Neural cell (in vitro differentiated cells): ENCODE measurements around the gene KDM4C. TPM values are rescaled to one million over a fixed set of nuclear protein-coding genes. Genes with fewer than 3 reads are reported as not detected.

Experiments used
- H2AFZ ChIP-seq: fragments of 200-600, 300-800 bp; sonication (generic), shearing (Covaris generic); 2 replicates; pipeline ENCODE4 v1.6.0; 2014; ENCODE audit warnings: low read depth, mild to moderate bottlenecking, antibody characterized with exemption, low read length, moderate library complexity
- H3F3A ChIP-seq: fragments of 200-600 bp; shearing (Covaris generic); 2 replicates; pipeline ENCODE4 v1.6.1; 2016; ENCODE audit warnings: mild to moderate bottlenecking, moderate library complexity, mixed read lengths, antibody characterized with exemption, low read length; ENCODE audit not compliant: insufficient read depth, poor library complexity, severe bottlenecking
- H3K27ac ChIP-seq: fragments of 200-600, 300-800 bp; sonication (generic), shearing (Covaris generic); 2 replicates; pipeline ENCODE4 v1.5.1; 2014; ENCODE audit warnings: mild to moderate bottlenecking, low read length, moderate library complexity
- H3K27me3 ChIP-seq: fragments of 300-800, 200-600 bp; sonication (generic), shearing (Covaris generic); 2 replicates; pipeline ENCODE4 v1.6.0; 2014; ENCODE audit warnings: mild to moderate bottlenecking, low read depth, low read length, moderate library complexity; ENCODE audit not compliant: insufficient read depth
- H3K36me3 ChIP-seq: fragments of 300-800, 200-600 bp; sonication (generic), shearing (Covaris generic); 2 replicates; pipeline ENCODE4 v1.5.1; 2014; ENCODE audit warnings: mild to moderate bottlenecking, antibody characterized with exemption, low read length, moderate library complexity; ENCODE audit not compliant: insufficient read depth
- H3K4me2 ChIP-seq: fragments of 300-800, 200-600 bp; sonication (generic), shearing (Covaris generic); 2 replicates; pipeline ENCODE4 v1.6.0; 2014; ENCODE audit warnings: mild to moderate bottlenecking, low read length
- H3K4me3 ChIP-seq: fragments of 300-800, 200-600 bp; sonication (generic), shearing (Covaris generic); 2 replicates; pipeline ENCODE4 v1.5.1; 2014; ENCODE audit warnings: mild to moderate bottlenecking, low read length, moderate library complexity
- H3K79me2 ChIP-seq: fragments of 200-600 bp; shearing (Covaris generic); replicated peaks from 2 replicates; pipeline ENCODE4 v1.6.0; 2014; ENCODE audit warnings: mild to moderate bottlenecking, low read length, moderate library complexity; ENCODE audit not compliant: insufficient read depth
- H3K9ac ChIP-seq: fragments of 300-800, 200-600 bp; sonication (generic), shearing (Covaris generic); 2 replicates; pipeline ENCODE4 v1.6.1; 2016; ENCODE audit warnings: mild to moderate bottlenecking, low read length, mixed read lengths
- H3K9me2 ChIP-seq: fragments of 200-600 bp; shearing (Covaris generic); 2 replicates; pipeline ENCODE4 v1.6.1; 2016; ENCODE audit warnings: mild to moderate bottlenecking, low read length, mixed read lengths; ENCODE audit not compliant: insufficient read depth
- H3K9me3 ChIP-seq: fragments of 200-600, 300-800 bp; sonication (generic), shearing (Covaris generic); 2 replicates; pipeline ENCODE4 v1.6.1; 2016; ENCODE audit warnings: mild to moderate bottlenecking, mixed run types, low read length, moderate library complexity, mixed read lengths
- H4K20me1 ChIP-seq: fragments of 200-600 bp; shearing (Covaris generic); 2 replicates; pipeline ENCODE4 v1.6.1; 2016; ENCODE audit warnings: mild to moderate bottlenecking, mixed run types; ENCODE audit not compliant: insufficient read depth
- CTCF ChIP-seq: fragments of 450-650 bp; IDR thresholded peaks from 2 replicates; pipeline ENCODE4 v1.5.1; 2014; ENCODE audit warnings: antibody characterized with exemption, mild to moderate bottlenecking, moderate library complexity; ENCODE audit not compliant: poor library complexity, severe bottlenecking
- EP300 ChIP-seq: fragments of 450-650 bp; conservative IDR thresholded peaks from 2 replicates; pipeline ENCODE4 v1.6.1; 2014; ENCODE audit warnings: antibody characterized with exemption, mild to moderate bottlenecking, moderate library complexity; ENCODE audit not compliant: poor library complexity, severe bottlenecking
- EZH2 ChIP-seq: fragments of 200-600, 300-800 bp; shearing (Covaris generic), sonication (generic); IDR thresholded peaks from 2 replicates; pipeline ENCODE4 v1.6.1; 2014; ENCODE audit warnings: antibody characterized with exemption, low read length, borderline replicate concordance, mild to moderate bottlenecking; ENCODE audit not compliant: insufficient read depth, poor library complexity, severe bottlenecking
- MXI1 ChIP-seq: fragments of 450-650 bp; conservative IDR thresholded peaks from 2 replicates; pipeline ENCODE4 v1.6.1; 2014; ENCODE audit warnings: antibody characterized with exemption, mild to moderate bottlenecking; ENCODE audit not compliant: poor library complexity, severe bottlenecking
- POLR2AphosphoS5 ChIP-seq: IDR thresholded peaks from 2 replicates; pipeline ENCODE4 v1.6.1; 2012
- RAD21 ChIP-seq: fragments of 450-650 bp; conservative IDR thresholded peaks from 2 replicates; pipeline ENCODE4 v1.6.1; 2014; ENCODE audit warnings: antibody characterized with exemption, mild to moderate bottlenecking, moderate library complexity
- REST ChIP-seq: IDR thresholded peaks from 2 replicates; pipeline ENCODE4 v1.6.1; 2012; ENCODE audit warnings: borderline replicate concordance
- SMC3 ChIP-seq: fragments of 450-650 bp; conservative IDR thresholded peaks from 2 replicates; pipeline ENCODE4 v1.6.1; 2014; ENCODE audit warnings: antibody characterized with exemption, mild to moderate bottlenecking, moderate library complexity; ENCODE audit not compliant: poor library complexity
- TAF1 ChIP-seq: IDR thresholded peaks from 2 replicates; pipeline ENCODE4 v1.6.1; 2012; ENCODE audit warnings: low read depth
- polyA plus RNA-seq: library from polyadenylated mRNA; depleted of rRNA; stranded (reverse); fragments of >200 nt; gene quantifications from 2 replicates; pipeline ENCODE4 v1.2.3, GENCODE V29; 2014

The KDM4C gene
- polyA plus RNA-seq, 1 donor from 2014 or later, result 21.1 TPM

GRCh38 chr9:6941501-6941900, 183.7 kb downstream of the KDM4C start:
- H3K9me2 ChIP-seq, result no peaks in the 10 kb centered on the region
- no peaks in the 10 kb centered on the region for H3K27me3 ChIP-seq
- H3K36me3 ChIP-seq, result no peaks in the 10 kb centered on the region
- no peak overlapping the region for H2AFZ ChIP-seq
- no peak for TF ChIP-seq EZH2
- TF ChIP-seq REST, result no peak
- TF ChIP-seq TAF1, result no peak
- no peak overlapping the region for H3K4me2 ChIP-seq
- no peaks in the 10 kb centered on the region for H4K20me1 ChIP-seq
- H3K4me3 ChIP-seq, result no peak overlapping the region
- no peaks in the 10 kb centered on the region for H3K9me3 ChIP-seq
- no peaks in the 10 kb centered on the region for H3F3A ChIP-seq
- H3K9ac ChIP-seq, result no peak overlapping the region
- no peaks in the 10 kb centered on the region for H3K79me2 ChIP-seq
- H3K27ac ChIP-seq, result no peak overlapping the region

- Histone ChIP-seq H3K9me2 (no peaks in the 10 kb centered on the region), H3K9me3 (no peaks in the 10 kb centered on the region), H3K27ac (no peak overlapping the region), H3K9ac (no peak overlapping the region), H4K20me1 (no peaks in the 10 kb centered on the region), H3K4me3 (no peak overlapping the region), H3K79me2 (no peaks in the 10 kb centered on the region), H2AFZ (no peak overlapping the region), H3K4me2 (no peak overlapping the region), H3F3A (no peaks in the 10 kb centered on the region), H3K27me3 (no peaks in the 10 kb centered on the region), H3K36me3 (no peaks in the 10 kb centered on the region)
- no peak for TF ChIP-seq POLR2AphosphoS5
- no peak for TF ChIP-seq REST
- no peak for TF ChIP-seq CTCF
- no peak for TF ChIP-seq TAF1
- TF ChIP-seq SMC3, result no peak
- no peak for TF ChIP-seq MXI1
- no peak for TF ChIP-seq EP300
- TF ChIP-seq RAD21, result no peak
- TF ChIP-seq EZH2, result no peak
These were observed 184.6 kb downstream of the KDM4C start for GRCh38 chr9:6942406-6942805.
